HepG2 (cell line): Measurements from ENCODE around the gene GALNT17.

Source experiments
- CTCF ChIP-seq: sonication (generic); formaldehyde crosslinking; IDR thresholded peaks from 2 replicates; pipeline ENCODE4 v1.5.0; 2020; ENCODE audit warnings: mild to moderate bottlenecking, missing genetic modification reagents, moderate library complexity
- GZF1 ChIP-seq: sonication (generic); formaldehyde crosslinking; IDR thresholded peaks from 2 replicates; pipeline ENCODE4 v1.5.1; 2020; ENCODE audit warnings: mild to moderate bottlenecking, missing genetic modification reagents
- MTA1 ChIP-seq: sonication (generic); formaldehyde crosslinking; IDR thresholded peaks from 2 replicates; pipeline ENCODE4 v1.4.0; 2020; ENCODE audit warnings: missing genetic modification reagents, mild to moderate bottlenecking, borderline replicate concordance
- RNF2 ChIP-seq: fragments of 450-650 bp; conservative IDR thresholded peaks from 2 replicates; pipeline ENCODE4 v1.6.1; 2016; ENCODE audit warnings: low read depth
- SP1 ChIP-seq, 2 experiments: fragments of 450-650 bp in 1 of 2; sonication (generic) in 1 of 2; formaldehyde crosslinking in 1 of 2; IDR thresholded peaks; 2 replicates each; pipeline versions ENCODE4 v1.4.0 to v1.6.1; 2016 to 2020; ENCODE audit warnings: missing genetic modification reagents in 1 of 2
- ZNF20 ChIP-seq: sonication (generic); formaldehyde crosslinking; IDR thresholded peaks from 2 replicates; pipeline ENCODE4 v1.4.0; 2020; ENCODE audit warnings: mild to moderate bottlenecking, moderate library complexity, missing genetic modification reagents
- ZNF281 ChIP-seq: sonication (generic); formaldehyde crosslinking; IDR thresholded peaks from 2 replicates; pipeline ENCODE4 v1.4.0; 2020; ENCODE audit warnings: missing genetic modification reagents, borderline replicate concordance

- TF ChIP-seq RNF2 (no peak), CTCF (no peak), ZNF281 (CRISPR knock-in tag) (no peak), GZF1 (CRISPR knock-in tag) (no peak), ZNF20 (no peak), MTA1 (no peak), SP1 (IDR thresholded peaks at IDR 0.05) (no peak), SP1 (CRISPR knock-in tag; IDR thresholded peaks at IDR 0.05) (no peak)
Measured at GRCh38 chr7:71348821-71349681, 217.1 kb downstream of the GALNT17 start.
